ENCODE measurements around the gene ZNF606.
A peak's percentile ranks its signal among the peaks of the same experiment; 100 is the strongest.

Gene ZNF606

DNA sequence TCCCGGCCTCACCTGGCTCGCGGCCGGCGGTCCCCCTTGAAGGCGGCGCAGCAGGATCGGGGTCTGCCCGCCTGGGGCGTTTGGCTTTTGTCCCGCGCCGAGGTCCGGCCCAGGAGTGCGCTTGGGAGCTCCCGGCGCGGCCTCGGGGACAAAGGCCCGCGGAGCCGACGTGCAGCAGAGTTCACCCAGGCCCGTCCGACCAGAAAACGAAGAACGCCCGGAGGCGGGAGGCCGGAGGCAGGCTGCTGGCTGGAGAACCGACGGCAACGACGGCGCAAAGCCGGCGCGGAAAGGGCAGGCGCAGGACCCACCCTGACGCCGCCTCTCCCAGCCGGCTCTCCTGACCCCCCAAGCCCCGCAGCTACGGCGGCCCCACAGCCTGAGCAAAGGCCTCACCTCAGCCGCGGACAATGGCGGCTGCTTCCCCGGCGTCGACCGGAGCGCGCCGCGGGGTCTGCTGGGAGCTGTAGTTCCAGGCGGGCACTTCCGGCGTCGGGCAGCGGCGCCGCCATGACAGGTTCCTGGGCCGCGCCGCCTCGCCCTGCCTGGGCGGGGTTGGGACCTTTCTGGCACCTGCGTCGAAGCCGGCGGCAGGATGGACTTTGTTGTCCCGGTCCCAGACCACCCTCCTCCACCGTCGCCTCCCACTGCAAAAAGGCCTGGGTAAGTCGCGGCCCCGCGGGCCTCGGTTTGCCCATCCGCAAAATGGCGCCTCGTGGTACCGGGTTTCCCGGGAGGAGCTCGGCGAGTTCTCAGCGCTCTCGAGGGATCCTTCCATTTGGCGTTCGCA lies at the start of gene ZNF606:
Gene ZNF606 (minus strand): TSS at position 437 of the 790 bp plus-strand sequence. CDS start 1,501 bp downstream, outside the sequence.
- H3K27me3 Mint-ChIP-seq (ENCODE audit: low read depth), result no peaks in the 10 kb centered on the region

DNA sequence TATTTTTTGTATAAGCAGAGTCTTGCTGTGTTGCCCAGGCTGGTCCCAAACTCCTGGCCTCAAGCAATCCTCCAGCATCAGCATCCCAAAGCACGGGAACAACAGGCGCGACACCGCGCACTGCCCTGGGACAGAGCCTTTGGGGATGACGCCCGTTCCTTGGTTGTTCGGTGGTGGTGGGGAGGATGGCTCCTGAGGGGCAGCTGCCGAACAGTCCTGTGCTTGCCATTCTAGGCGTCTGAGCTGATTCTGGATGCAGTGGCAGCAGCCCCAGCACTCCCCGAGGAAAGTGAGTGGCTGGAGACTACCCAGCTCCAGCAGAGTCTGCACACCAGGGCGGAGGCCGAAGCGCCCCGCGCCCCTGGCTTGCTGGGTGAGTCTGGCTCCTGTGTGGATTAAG lies 49.6 kb upstream of the ZNF606 start:
- H3K4me3 Mint-ChIP-seq, result no peak overlapping the region
- no peaks in the 10 kb centered on the region for H3K27me3 Mint-ChIP-seq (ENCODE audit: low read depth)
- no peak overlapping the region for H3K27ac Mint-ChIP-seq
- no peaks in the 10 kb centered on the region for H3K4me1 Mint-ChIP-seq (ENCODE audit: low read depth)
- peaks cover 48% of the 10 kb centered on the region for H3K9me3 Mint-ChIP-seq
- peaks cover 3% of the 10 kb centered on the region for H3K36me3 Mint-ChIP-seq (ENCODE audit: low read depth)

More for the DNA sequence above, at the start of gene ZNF606:
- Mint-ChIP-seq H3K27ac (peak within 1 kb of the TSS; percentile 81), H3K4me3 (peak within 1 kb of the TSS; percentile 81), H3K4me1 (ENCODE audit: low read depth) (peaks cover 15% of the 10 kb centered on the region), H3K9me3 (peaks cover 75% of the 10 kb centered on the region), H3K36me3 (ENCODE audit: low read depth) (peaks cover 76% of the 10 kb centered on the region)

GRCh38 chr19:58047672-58048071 lies 45.1 kb upstream of the ZNF606 start:
- H3K27me3 Mint-ChIP-seq (ENCODE audit: low read depth), result no peaks in the 10 kb centered on the region
- H3K4me1 Mint-ChIP-seq (ENCODE audit: low read depth), result no peaks in the 10 kb centered on the region
- H3K36me3 Mint-ChIP-seq (ENCODE audit: low read depth), result peaks cover 3% of the 10 kb centered on the region
- no peak overlapping the region for H3K4me3 Mint-ChIP-seq
- H3K27ac Mint-ChIP-seq, result no peak overlapping the region
- H3K9me3 Mint-ChIP-seq, result peaks cover 49% of the 10 kb centered on the region

DNA sequence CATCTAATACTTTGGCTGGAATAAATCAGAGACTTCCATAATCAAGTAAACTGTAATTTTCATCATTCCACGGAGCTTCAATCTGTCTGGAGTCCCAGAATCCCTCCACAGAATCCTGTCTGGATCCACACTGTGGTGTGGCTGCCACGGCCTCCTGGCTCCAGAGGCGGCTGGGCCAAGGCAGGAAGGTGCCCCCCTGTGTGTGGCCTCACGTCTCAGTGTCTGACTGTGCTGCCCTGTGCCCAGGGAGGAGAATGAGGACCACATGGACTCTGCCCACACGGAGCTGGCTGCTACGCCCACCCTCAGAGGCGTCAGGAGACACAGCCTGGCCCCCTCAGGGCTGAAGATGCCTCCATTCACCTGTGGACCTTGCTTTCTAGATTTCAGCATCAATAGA lies 44.2 kb upstream of the ZNF606 start:
- Mint-ChIP-seq H3K27ac (no peak overlapping the region), H3K4me1 (ENCODE audit: low read depth) (no peaks in the 10 kb centered on the region), H3K36me3 (ENCODE audit: low read depth) (peaks cover 3% of the 10 kb centered on the region), H3K27me3 (ENCODE audit: low read depth) (no peaks in the 10 kb centered on the region), H3K4me3 (no peak overlapping the region), H3K9me3 (peaks cover 48% of the 10 kb centered on the region)

GRCh38 chr19:58045411-58046050 lies 42.9 kb upstream of the ZNF606 start:
- H3K4me1 Mint-ChIP-seq (ENCODE audit: low read depth), result no peaks in the 10 kb centered on the region
- no peaks in the 10 kb centered on the region for H3K27me3 Mint-ChIP-seq (ENCODE audit: low read depth)
- H3K27ac Mint-ChIP-seq, result no peak overlapping the region
- no peak overlapping the region for H3K4me3 Mint-ChIP-seq
- peaks cover 3% of the 10 kb centered on the region for H3K36me3 Mint-ChIP-seq (ENCODE audit: low read depth)
- peaks cover 48% of the 10 kb centered on the region for H3K9me3 Mint-ChIP-seq

GRCh38 chr19:58044886-58045285 lies 42.3 kb upstream of the ZNF606 start:
- Mint-ChIP-seq H3K36me3 (ENCODE audit: low read depth) (peaks cover 3% of the 10 kb centered on the region), H3K27ac (no peak overlapping the region), H3K4me1 (ENCODE audit: low read depth) (no peaks in the 10 kb centered on the region), H3K9me3 (peaks cover 46% of the 10 kb centered on the region), H3K4me3 (no peak overlapping the region), H3K27me3 (ENCODE audit: low read depth) (no peaks in the 10 kb centered on the region)

DNA sequence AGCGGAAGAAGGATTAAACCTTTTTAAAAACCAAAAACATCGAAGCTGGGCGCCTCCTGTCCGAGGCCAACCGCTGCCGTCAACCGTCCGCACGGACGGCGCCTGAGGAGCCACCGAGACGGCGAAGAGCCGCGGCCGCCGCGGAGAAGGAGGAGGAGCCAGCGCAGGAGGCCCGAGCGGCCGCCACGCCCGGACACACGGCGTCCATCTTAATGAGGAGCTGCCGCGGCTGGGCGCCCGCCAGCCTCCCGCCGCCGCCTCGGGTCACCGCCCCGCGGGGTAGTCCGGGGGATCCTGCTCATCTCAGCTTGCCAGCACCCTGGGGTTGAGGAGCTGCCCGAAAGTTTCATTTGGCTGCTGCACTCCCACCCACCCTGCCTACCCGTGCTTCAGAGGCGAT lies 41.8 kb upstream of the ZNF606 start:
- H3K4me3 Mint-ChIP-seq, result no peak overlapping the region
- peaks cover 41% of the 10 kb centered on the region for H3K9me3 Mint-ChIP-seq

GRCh38 chr19:58042495-58043340 lies 40.1 kb upstream of the ZNF606 start:
- Mint-ChIP-seq H3K4me1 (ENCODE audit: low read depth) (no peaks in the 10 kb centered on the region), H3K9me3 (peaks cover 43% of the 10 kb centered on the region), H3K4me3 (no peak overlapping the region), H3K36me3 (ENCODE audit: low read depth) (peaks cover 3% of the 10 kb centered on the region), H3K27me3 (ENCODE audit: low read depth) (no peaks in the 10 kb centered on the region), H3K27ac (no peak overlapping the region)

More for the DNA sequence above, 41.8 kb upstream of the ZNF606 start:
- H3K27me3 Mint-ChIP-seq (ENCODE audit: low read depth), result no peaks in the 10 kb centered on the region
- no peak overlapping the region for H3K27ac Mint-ChIP-seq
- H3K4me1 Mint-ChIP-seq (ENCODE audit: low read depth), result no peaks in the 10 kb centered on the region
- peaks cover 3% of the 10 kb centered on the region for H3K36me3 Mint-ChIP-seq (ENCODE audit: low read depth)

GRCh38 chr19:58040751-58041525 lies 38.3 kb upstream of the ZNF606 start:
- Mint-ChIP-seq H3K27ac (no peak overlapping the region), H3K27me3 (ENCODE audit: low read depth) (no peaks in the 10 kb centered on the region)

GRCh38 chr19:58038688-58039204 lies 36.1 kb upstream of the ZNF606 start:
- H3K9me3 Mint-ChIP-seq, result peaks cover 47% of the 10 kb centered on the region
- no peaks in the 10 kb centered on the region for H3K27me3 Mint-ChIP-seq (ENCODE audit: low read depth)
- H3K4me1 Mint-ChIP-seq (ENCODE audit: low read depth), result no peaks in the 10 kb centered on the region
- H3K4me3 Mint-ChIP-seq, result no peak overlapping the region
- H3K36me3 Mint-ChIP-seq (ENCODE audit: low read depth), result peaks cover 7% of the 10 kb centered on the region
- no peak overlapping the region for H3K27ac Mint-ChIP-seq

More at GRCh38 chr19:58040751-58041525, 38.3 kb upstream of the ZNF606 start:
- Mint-ChIP-seq H3K4me1 (ENCODE audit: low read depth) (no peaks in the 10 kb centered on the region), H3K36me3 (ENCODE audit: low read depth) (peaks cover under 1% of the 10 kb centered on the region), H3K4me3 (no peak overlapping the region), H3K9me3 (peaks cover 44% of the 10 kb centered on the region)

- no peak overlapping the region for H3K4me3 Mint-ChIP-seq
- H3K36me3 Mint-ChIP-seq (ENCODE audit: low read depth), result peaks cover 7% of the 10 kb centered on the region
- no peaks in the 10 kb centered on the region for H3K27me3 Mint-ChIP-seq (ENCODE audit: low read depth)
- H3K27ac Mint-ChIP-seq, result no peak overlapping the region
- H3K4me1 Mint-ChIP-seq (ENCODE audit: low read depth), result no peaks in the 10 kb centered on the region
- H3K9me3 Mint-ChIP-seq, result peaks cover 47% of the 10 kb centered on the region
Measured at GRCh38 chr19:58037927-58038687, 35.5 kb upstream of the ZNF606 start.

- Mint-ChIP-seq H3K9me3 (peaks cover 36% of the 10 kb centered on the region), H3K27me3 (ENCODE audit: low read depth) (no peaks in the 10 kb centered on the region), H3K4me3 (no peak overlapping the region), H3K4me1 (ENCODE audit: low read depth) (no peaks in the 10 kb centered on the region), H3K36me3 (ENCODE audit: low read depth) (peaks cover 7% of the 10 kb centered on the region), H3K27ac (no peak overlapping the region)
Measured at GRCh38 chr19:58035863-58036262, 33.2 kb upstream of the ZNF606 start.

- H3K27ac Mint-ChIP-seq, result no peak overlapping the region
Measured at GRCh38 chr19:58034477-58034793, 31.8 kb upstream of the ZNF606 start.

More at GRCh38 chr19:58034477-58034793, 31.8 kb upstream of the ZNF606 start:
- Mint-ChIP-seq H3K9me3 (peaks cover 34% of the 10 kb centered on the region), H3K27me3 (ENCODE audit: low read depth) (no peaks in the 10 kb centered on the region), H3K36me3 (ENCODE audit: low read depth) (peaks cover 7% of the 10 kb centered on the region), H3K4me1 (ENCODE audit: low read depth) (no peaks in the 10 kb centered on the region), H3K4me3 (no peak overlapping the region)
